ENCODE results near the gene GLDC.

The GLDC gene

DNA sequence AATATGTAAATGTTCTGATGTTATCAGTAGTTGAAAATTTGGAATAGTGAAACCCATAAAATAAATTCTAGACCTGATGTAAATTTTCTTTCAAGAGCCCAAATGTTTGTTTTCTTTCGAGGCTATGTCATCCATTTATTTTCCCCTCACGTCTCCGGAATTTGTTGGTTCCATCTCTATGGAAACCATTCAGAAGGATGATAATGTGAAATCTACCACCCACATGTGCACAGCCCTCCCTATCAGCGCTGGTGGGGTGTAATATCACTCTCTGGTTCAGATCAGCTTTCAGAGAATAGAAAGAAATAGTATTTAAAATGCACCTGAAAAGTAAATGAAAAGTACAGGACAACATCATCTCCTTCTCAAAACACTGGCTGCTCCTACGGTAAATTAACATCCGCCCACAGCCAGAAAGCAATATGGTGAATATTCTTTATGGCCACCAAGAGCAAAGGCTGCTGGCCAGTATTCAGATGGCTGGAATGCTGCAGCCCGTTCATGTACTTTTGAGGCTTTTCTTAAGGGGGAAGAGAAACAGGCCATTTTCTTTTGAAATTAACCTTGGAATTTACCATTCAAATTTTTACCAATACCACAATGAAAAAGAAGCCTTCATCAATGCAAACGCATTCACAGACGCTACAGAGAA is 28.5 kb downstream of the GLDC start:
- no peak for DNase-seq

DNA sequence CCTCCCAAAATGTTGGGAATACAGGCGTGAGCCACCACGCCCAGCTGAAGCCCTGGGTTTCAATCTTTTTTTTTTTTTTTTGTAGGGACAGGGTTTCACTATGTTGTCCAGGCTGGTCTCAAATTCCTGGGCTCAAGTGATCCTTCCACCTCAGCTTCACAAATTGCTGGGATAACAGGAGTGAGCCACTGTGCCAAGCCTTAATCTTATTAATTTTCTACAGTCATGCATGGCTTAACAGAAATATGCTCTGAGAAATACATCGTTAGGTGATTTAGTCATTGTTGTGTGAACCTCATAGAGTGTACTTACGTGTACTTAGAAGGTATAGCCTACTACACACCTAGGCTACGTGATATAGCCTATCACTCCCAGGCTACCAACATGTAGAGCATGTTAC is 31.0 kb downstream of the GLDC start:
- DNase-seq: no peak

DNA sequence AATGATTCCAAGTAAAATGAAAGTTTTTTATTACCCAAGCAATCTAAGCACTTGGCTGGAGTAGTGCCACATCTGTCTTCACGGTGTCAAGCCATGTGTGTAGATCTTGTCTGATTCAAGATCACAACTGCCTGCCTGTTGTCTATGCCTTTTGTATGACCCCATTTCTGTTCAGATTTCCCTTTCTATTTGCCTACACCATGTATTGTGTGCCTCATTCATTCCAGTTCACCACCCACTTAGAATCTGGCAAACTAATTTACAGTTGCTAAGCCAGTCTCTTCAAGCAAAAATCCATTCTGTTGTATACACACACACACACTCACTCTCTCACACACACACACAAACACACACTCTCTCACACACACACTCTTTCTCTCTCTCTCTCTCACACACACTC is 33.7 kb downstream of the GLDC start:
- no peak for DNase-seq

DNA sequence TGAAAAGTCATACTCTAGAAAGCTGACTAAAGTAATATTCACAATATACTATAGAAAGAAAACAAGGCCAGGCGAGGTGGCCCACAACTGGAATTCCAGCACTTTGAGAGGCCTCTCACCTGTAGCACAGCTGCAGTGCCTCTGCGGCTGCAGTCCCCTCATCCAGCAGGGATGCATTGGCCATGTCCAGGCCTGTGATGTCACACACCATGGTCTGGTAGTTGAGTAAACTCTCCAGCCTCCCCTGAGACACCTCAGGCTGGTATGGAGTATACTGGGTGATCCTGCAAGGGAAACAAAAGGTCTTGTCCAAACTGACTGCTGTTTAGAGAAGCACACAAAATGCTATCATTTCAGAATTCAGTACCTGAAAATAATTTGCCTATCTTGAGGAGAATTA is 35.5 kb downstream of the GLDC start:
- DNase-seq: no peak

GRCh38 chr9:6609497-6610016 is 36.0 kb downstream of the GLDC start:
- DNase-seq: no peak

DNA sequence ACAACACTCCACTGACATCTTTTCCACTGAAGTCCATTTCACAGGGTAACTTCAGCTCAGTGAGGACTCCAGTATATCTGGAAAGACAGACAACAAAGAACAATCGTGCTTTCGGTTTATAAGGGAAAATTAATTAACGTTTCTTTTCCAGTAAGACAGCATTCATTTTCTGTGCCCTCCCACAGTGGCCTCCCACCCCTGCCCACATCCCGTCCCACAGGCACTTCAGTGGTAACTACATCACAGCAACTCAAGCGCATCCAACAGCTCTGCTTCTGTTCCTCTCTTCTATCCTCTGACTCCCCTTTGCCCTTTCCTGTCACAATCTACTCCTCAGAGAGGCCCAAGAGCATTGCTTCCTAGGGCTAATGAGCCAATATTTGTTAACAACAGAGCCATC is 40.3 kb downstream of the GLDC start:
- DNase-seq: no peak

DNA sequence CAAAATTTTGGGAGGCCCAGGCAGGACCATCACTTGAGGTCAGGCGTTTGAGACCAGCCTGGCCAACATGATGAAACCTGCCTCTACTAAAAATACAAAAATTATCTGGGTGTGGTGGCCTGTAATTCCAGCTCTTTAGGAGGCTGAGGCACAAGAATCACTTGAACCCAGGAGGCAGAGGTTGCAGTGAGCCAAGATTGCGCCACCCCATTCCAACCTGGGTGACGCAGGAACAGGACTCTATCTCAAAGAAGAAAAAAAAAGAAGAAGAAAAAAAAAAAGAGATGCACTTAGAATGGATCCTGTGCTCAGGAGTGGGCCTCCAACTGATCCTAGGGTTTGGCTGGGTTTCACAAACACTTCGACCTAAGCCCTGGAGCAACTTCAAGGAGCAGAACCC is 45.1 kb downstream of the GLDC start:
- DNase-seq: no peak

GRCh38 chr9:6600006-6600405 is 45.5 kb downstream of the GLDC start:
- no peak for DNase-seq

GRCh38 chr9:6598249-6598725 is 47.2 kb downstream of the GLDC start:
- no peak for DNase-seq

GRCh38 chr9:6592791-6593190 is 52.7 kb downstream of the GLDC start:
- DNase-seq: no peak

DNA sequence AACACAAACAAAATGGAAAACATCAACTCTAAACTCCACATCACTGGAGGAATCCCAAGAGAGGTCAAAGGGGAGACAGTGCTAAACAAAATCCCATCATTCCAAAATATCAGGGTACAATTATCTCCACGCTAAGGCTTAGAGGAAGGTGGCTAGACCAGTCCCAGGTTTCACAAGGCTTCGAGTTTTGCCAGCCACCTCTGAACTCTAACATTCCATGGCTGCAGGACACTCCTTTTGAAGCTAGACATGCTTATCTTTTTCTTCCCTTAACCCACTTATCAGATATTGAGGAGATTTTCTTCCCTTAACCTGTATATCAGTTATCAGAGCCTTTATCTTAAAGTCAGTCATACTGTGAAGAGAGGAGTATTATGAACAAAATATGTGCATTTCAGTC is 53.3 kb downstream of the GLDC start:
- DNase-seq: no peak

- DNase-seq: no peak
Measured at GRCh38 chr9:6590772-6591384, 54.7 kb downstream of the GLDC start.

- no peak for DNase-seq
Measured at GRCh38 chr9:6590334-6590733, 55.2 kb downstream of the GLDC start.

DNA sequence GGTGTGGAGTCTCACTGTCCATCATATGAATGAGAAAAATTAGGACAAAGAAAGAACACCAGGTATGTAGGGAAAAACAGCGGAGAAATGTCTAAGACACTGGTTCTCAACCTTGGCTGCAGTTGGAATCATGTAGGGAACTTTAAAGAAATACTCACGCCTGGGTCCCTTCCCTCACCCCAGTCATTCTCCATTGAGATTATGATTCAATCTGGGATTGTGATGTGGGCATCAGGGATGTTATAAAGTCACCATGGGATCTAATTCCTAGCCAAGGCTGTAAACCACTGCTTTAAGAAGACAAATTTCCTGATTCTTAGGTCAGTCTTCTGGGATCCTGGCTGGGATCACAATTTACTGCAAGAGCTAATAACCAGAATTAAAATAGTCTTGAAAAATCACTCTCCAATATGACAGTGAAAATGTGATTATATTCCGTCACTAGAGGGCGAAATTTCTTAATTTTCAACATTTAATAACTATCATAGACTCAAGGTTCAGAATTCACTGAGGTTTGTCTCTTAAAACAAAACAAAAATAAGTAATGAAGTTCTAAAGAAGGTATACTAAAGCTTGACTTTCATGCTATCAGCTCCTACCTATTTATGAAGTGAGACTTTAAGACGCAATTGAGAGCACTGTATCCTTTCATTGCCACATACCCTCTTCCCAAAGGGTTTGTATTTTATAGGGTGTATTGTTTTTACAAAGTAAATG is 60.5 kb downstream of the GLDC start:
- DNase-seq: peak; percentile 3

- DNase-seq: no peak
Measured at GRCh38 chr9:6581253-6581652, 64.3 kb downstream of the GLDC start.

GRCh38 chr9:6579613-6580012 is 65.9 kb downstream of the GLDC start:
- no peak for DNase-seq

- DNase-seq: no peak
Measured at GRCh38 chr9:6576987-6577386, 68.5 kb downstream of the GLDC start.

DNA sequence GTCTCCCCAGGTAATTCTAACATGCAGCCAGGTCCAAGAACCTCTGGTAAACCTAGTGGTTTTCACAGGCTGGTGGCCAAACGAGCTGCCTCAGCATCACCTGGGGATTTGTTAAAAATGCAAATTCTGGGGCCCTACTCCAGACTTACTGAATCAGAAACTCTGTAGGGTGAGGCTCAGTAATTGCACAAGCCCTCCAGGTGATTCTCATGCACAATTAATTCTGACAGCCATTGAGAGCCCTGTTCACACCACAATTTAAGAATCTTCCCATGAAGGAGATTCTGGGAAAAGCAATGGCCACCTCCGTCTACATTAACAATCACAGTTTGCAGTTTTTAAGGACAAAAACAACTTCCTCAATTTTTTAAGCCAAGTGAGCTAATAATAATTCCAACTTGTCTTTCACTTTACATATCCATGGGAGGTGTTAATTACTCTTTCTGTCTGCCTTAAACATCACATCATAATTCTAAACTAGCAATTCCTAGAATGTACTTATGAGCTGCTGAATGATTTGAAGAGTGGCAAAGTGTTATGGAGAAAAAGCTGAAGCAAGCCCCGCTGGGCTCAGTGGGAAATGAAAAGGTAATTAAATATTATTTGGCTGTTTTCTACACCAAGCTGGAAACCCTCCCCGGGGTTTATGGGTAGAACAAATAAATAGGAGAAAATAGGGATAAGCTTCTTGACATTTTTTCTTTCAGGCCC is 70.0 kb downstream of the GLDC start:
- DNase-seq: no peak

DNA sequence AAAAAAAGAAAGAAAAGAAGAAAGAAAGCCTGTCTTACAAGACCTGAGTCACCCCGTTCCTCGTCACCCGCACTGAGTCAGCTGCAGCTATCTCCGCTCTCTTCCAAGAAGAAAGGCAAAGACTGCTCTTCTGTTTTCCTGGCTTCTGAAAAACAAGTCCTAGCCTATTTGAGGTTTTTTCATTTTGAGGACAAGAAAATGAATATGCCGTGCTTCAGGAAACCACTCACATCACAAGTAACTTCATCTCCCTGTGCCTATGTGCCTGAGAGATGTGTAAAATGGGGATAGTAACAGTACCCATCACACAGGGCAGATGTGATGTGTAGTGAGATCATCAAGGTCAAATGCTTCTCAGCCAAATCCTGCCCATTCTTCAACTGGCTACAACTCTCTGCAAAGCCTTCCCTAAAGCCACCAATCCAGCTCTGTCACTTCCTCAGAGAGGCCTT is 78.4 kb downstream of the GLDC start:
- no peak for DNase-seq

GRCh38 chr9:6566409-6567139 is 79.0 kb downstream of the GLDC start:
- DNase-seq: no peak

DNA sequence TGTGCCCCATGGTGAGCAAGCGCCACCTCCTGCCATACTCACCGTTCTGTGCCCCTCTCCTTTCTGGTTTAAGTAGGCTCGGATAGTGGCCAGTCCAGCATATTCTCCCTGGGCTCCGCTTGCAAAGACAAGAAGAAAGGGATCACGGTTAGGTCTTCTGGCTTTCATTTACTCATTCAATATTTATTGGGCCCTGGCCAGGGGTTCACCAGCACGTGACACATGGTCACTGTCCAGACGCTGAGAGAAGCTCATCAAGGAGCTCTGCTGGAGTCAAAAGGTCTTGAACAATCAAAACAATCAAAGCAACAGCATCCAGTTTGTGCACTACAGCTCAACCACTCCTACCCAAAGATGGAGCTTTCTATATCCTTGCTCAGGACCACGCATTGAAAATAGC is 80.2 kb downstream of the GLDC start:
- no peak for DNase-seq

GRCh38 chr9:6564868-6565267 is 80.7 kb downstream of the GLDC start:
- DNase-seq: no peak

GRCh38 chr9:6564360-6564759 is 81.2 kb downstream of the GLDC start:
- no peak for DNase-seq
